ENCODE measurements around the gene ARMC7.

ARMC7 gene

DNA sequence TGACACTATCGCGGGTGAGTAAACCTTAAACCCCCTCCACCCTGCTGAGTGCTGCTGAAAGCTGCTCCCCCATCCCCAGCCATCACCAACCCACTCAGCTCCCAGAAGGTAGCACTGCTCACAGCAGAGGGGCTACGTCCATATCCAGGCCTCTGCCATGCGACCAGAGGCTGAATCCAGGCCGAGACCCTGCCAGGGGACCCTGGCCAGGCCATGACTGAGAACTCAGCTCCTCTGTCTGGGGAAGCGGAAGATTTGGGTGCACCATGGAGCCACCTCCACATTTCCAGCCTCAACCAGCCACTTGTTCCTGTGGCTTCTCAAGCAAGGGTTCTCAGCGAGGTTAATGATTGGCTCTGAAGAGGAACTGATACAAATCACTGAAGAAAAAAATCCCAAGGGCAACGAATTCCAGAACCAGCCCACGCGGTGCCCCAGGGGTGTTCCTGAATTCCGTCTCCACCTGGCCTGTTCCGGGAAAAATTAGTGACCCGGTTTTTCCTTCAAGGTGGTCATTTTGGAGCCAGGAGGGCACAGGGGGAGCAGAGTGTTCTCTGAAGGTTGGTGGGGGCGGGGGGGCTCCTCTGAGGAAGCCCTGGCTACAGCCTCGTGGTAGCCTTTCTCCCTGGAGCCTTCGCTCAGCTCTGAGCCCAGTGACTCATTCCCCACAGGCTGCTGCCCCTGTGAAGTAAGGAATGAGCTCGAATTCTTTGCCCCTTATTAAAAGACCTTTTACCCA is 31.3 kb upstream of the ARMC7 start:
- DNase-seq = no peak

GRCh38 chr17:75079023-75079373 is 30.8 kb upstream of the ARMC7 start:
- no peak for DNase-seq

- no peak for DNase-seq
These were observed 27.9 kb upstream of the ARMC7 start for GRCh38 chr17:75081611-75082540.

- no peak for DNase-seq
These were observed 27.1 kb upstream of the ARMC7 start for GRCh38 chr17:75082683-75083082.

DNA sequence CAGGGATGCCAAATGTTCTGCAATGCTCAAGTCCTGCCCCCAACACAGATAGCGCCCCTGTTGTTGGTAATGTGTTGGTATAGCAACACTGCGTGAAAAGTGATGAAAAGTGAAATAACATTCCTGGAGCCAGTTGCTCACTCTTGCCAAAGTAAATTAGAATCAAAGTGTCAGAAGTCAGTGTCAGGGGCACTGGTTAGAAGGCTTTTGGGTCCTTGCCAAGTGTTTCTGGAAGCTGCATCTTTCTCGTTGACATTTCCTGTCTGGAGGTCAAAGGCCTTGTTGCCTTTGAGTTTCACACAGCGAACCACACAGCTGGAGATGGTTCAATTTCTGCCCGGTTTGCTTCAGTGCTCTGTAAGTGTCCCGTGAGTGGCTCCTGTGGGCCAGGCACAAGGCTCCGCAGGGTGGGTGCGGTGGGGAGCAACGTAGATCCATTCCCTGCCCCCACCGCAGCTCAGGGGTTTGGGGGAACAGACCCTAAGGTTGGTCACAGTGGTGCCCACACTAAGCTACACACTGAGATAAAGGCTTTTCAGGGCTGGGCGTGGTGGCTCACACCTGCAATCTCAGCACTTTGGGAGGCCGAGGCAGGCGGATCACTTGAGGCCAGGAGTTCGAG is 25.6 kb upstream of the ARMC7 start:
- DNase-seq = no peak

DNA sequence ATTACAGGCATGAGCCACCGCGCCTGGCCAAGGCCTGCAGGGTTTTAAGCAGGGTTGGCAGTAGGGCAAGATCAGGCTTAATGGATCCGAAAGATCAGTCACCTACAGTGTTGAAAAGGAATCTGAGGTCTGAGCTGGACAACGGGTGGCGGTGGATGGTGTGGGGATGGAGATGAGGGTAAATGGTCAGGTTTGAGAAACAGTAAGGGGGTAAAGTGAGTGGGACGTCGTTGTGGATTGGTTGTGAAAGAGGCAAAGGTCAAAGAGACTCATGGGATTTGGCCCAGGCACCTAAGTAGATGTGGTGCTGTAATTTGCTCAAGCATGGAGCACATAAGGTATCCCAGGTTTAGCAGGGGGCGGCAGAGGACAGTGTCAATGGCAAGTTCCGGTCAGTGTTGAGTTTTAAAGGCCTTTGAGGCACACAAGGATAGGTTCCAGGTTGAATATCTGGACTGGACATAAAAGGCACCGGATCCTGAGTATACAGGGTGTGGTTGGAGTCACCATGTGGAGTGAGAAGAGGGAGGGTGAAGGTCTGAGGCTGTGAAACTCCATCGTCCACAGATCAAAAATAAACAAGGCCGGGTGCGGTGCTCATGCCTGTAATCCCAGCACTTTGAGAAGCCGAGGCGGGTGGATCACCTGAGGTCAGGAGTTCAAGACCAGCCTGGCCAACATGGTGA is 23.1 kb upstream of the ARMC7 start:
- DNase-seq = no peak

GRCh38 chr17:75087182-75087557 is 22.6 kb upstream of the ARMC7 start:
- DNase-seq = no peak

GRCh38 chr17:75087558-75088453 is 22.0 kb upstream of the ARMC7 start, which contains the start of gene SLC16A5:
Gene SLC16A5 (plus strand): TSS chr17:75087954. CDS start chr17:75093637, 5,683 bp downstream.
- DNase-seq = peak; percentile 50

DNA sequence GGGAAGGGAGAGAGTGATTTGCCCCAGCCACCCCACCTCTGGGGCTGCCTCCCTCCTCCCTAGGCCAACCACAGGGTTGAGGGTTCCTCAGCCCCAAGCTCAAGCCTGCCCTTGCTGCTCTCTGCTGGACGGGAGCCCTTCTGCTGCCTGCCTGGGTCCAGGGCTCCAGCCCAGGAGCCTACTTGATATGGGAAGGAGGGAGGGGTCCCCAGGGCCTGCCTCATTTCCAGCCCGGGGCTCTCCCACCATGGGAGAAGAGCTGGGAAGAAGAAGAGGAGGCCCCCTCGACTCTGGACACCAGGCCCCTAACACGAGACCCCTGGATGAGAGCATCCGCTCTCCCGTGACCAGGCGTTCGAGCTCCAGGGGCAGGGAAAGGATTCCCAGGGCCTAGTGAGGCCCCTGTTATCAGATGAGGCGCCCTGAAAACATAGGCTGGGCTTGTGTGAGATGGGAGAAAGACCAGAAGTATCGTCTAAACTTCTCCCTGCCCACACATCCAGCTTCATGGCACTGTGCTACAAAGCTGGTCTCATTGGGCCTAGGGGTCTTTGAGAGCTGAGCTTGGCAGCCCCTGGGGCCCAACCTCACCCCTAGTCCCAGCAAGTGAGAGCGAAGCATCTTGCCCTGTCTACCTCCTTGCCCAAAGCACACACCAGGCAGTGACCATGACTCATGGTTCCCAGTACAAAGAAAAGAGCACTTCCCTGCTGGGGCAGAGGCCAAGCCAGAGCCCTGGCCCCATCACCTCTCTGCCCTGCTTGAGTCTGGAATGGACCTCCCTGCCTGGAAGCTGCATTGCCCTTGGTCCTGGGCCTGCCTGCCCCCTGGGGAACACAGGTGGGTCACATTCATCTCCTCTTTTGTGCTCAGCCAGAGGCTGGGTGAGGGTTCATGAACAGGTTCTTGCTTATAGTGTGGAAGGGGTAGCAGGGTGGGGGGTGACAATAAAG is 21.0 kb upstream of the ARMC7 start:
- DNase-seq = no peak

- no peak for DNase-seq
These were observed 18.6 kb upstream of the ARMC7 start for GRCh38 chr17:75090871-75091854.

DNA sequence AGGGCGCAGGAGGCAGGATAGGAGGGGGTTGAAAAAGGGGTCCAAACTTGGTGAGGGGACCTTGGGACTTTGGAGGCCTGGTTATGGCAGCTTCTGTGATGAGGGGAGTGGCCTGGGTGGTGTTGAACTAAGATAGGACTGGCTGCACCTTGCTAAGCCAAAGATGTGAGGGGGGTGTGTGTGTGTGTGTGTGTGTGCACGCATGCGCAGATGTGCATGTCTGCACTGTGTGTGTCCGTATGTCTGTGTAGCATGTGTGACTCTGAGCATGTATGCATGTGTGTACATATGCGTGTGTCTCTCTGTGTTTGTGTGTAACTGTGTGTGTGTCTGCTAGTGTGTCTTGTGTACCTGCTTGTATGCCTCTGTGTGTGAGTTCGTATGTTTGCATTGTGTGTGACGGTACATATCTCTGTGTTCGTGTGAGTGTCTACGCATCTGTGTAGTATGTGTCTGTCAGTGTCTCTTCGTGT is 17.9 kb upstream of the ARMC7 start:
- no peak for DNase-seq

GRCh38 chr17:75093548-75094158 is 16.1 kb upstream of the ARMC7 start:
- DNase-seq = no peak

DNA sequence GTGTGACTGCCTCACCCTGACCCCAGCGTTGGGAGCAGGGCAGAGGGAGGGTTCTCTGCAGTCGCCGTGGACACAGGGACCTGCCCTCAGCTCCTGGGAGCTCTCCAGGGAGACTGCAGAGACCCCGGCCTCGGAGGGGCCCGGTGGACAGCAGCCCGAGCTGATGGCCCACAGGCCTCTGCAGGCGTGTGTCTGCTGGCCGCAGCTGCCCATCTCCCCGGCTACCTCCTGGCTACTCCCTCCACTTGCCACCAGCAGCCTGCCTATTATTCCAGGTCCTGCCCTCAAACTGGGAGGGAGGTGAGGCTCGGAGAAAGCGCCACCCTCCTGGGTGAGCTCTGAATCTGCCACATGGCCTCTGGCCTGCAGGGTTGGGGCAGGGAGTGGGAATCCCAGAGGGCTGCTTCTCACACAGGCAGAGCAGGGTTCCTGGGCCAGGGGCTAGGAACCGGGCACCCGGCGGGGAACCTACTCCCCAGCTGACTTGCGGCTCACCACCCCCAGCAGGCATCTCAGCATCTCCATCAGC is 14.8 kb upstream of the ARMC7 start:
- no peak for DNase-seq

DNA sequence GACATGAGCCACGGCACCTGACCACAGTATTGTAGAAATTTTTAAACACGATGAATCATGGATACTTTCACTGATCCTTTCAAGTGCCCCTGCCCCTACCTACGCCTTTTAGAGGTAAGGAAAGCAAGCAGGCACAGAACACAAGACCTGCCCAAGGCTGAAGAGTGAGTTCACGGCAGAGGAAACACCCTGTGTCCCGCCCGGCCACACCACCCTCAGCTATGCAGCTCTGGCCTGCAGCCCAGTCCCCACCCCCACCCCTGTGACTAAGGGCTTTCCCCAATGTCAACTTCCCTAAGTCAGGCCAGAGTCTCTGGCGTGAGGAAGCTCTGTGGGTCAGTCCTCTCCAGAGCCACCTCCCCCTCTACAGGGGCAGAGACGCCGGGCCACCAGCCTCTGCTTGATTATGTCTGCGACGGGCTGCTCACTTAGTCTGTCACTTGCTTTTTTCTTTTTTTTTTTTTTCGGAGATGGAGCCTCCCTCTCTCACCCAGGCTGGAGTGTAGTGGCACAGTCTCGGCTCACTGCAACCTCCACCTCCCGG is 13.6 kb upstream of the ARMC7 start:
- no peak for DNase-seq

- no peak for DNase-seq
These were observed 11.9 kb upstream of the ARMC7 start for GRCh38 chr17:75097865-75098264.

- no peak for DNase-seq
These were observed 10.9 kb upstream of the ARMC7 start for GRCh38 chr17:75098861-75099260.

DNA sequence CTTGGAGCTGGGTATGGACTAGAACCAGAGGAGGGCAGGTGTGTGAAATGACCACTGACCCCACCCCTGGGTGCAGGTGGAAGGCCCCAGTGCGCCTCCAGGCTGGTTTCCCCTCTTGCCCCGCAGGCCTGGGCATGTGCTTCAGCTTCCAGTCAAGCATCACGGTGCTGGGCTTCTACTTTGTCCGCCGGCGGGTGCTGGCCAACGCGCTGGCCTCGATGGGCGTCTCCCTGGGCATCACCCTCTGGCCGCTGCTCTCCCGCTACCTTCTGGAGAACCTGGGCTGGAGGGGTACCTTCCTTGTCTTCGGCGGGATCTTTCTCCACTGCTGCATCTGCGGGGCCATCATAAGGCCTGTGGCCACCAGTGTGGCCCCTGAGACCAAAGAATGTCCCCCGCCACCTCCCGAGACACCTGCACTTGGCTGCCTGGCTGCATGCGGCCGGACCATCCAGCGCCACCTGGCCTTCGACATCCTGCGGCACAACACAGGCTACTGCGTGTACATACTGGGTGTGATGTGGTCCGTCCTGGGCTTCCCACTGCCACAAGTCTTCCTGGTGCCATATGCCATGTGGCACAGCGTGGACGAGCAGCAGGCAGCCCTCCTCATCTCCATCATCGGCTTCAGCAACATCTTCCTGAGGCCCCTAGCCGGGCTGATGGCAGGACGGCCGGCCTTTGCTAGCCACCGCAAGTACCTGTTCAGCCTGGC is 9.7 kb upstream of the ARMC7 start:
- DNase-seq = no peak

DNA sequence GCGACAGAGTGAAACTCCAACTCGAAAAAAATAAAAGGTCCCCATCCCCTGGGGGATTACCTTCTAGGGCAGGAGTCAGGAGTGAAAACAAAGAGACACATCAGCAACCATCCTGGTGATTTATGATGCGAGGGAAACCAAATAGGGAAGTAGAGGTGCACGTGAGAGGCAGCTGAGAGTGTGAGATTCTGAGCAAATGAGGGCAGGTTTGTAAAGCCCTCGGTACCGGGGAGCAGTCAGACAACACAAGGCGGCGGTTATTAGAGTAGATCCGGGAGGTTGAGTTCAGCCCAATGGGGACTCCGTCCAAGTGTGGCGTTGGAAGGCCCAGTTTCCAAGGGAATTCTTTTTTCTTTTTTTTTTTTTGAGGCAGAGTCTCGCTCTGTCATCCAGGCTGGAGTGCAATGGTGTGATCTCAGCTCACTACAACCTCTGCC is 7.4 kb upstream of the ARMC7 start:
- no peak for DNase-seq
